Natural killer cell (primary cell): ENCODE data around the gene FRAS1. TPM values are rescaled to one million over a fixed set of nuclear protein-coding genes. Genes with fewer than 3 reads are reported as not detected.
A peak's percentile ranks its signal among the peaks of the same experiment; 100 is the strongest.

ENCODE experiments used
- ATAC-seq, 3 donors: fragments of 150-1000 bp in 2 of 3; fragments of 200-7000 bp in 1 of 3; cut with Tn5 transposase; 1 replicate in 1 of 3; 2 replicates in 2 of 3; pipeline ENCODE4 v1.10.0; 2021; ENCODE audit warnings: mild to moderate bottlenecking in 2 of 3, moderate library complexity in 2 of 3
- DNase-seq, 2 donors: peaks; one replicate each; pipeline versions ENCODE4 v3.0.0 to v3.0.0-alpha.2; 2013 to 2021; ENCODE audit warnings: mixed read lengths in 1 of 2
- H3K27ac ChIP-seq: one replicate; pipeline ENCODE4 v1.5.1; 2013; ENCODE audit warnings: mild to moderate bottlenecking, low read length
- H3K27me3 ChIP-seq: one replicate; pipeline ENCODE4 v1.6.1; 2013; ENCODE audit warnings: low read length; ENCODE audit not compliant: control insufficient read depth, insufficient read depth
- H3K36me3 ChIP-seq: one replicate; pipeline ENCODE4 v1.6.1; 2013; ENCODE audit warnings: low read length; ENCODE audit not compliant: control insufficient read depth, insufficient read depth
- H3K4me1 ChIP-seq: one replicate; pipeline ENCODE4 v1.6.1; 2013; ENCODE audit warnings: low read length; ENCODE audit not compliant: control insufficient read depth, insufficient read depth
- H3K4me3 ChIP-seq: one replicate; pipeline ENCODE4 v1.5.1; 2013; ENCODE audit warnings: low read length
- H3K9me3 ChIP-seq: one replicate; pipeline ENCODE4 v1.6.1; 2013; ENCODE audit warnings: low read length; ENCODE audit not compliant: control insufficient read depth, insufficient read depth
- H3K27ac Mint-ChIP-seq, 2 donors: one replicate each; pipeline ENCODE4 v1.8.0; 2022; ENCODE audit warnings: mild to moderate bottlenecking in 2 of 2, mixed read lengths in 2 of 2, moderate library complexity in 1 of 2
- H3K27me3 Mint-ChIP-seq, 2 donors: one replicate each; pipeline ENCODE4 v1.8.0; 2022; ENCODE audit warnings: low read depth in 2 of 2, mixed read lengths in 2 of 2
- H3K36me3 Mint-ChIP-seq: one replicate; pipeline ENCODE4 v1.8.0; 2022; ENCODE audit warnings: mixed read lengths
- H3K4me1 Mint-ChIP-seq, 2 donors: one replicate each; pipeline ENCODE4 v1.8.0; 2022; ENCODE audit warnings: mixed read lengths in 2 of 2
- H3K4me3 Mint-ChIP-seq: one replicate; pipeline ENCODE4 v1.8.0; 2022; ENCODE audit warnings: mild to moderate bottlenecking, moderate library complexity, mixed read lengths
- H3K9me3 Mint-ChIP-seq, 2 donors: one replicate each; pipeline ENCODE4 v1.8.0; 2022; ENCODE audit warnings: mixed read lengths in 2 of 2
- WGBS: methylation state at CpG from one replicate; pipeline ENCODE4 v1.1.7; 2013; ENCODE audit warnings: missing lambda C conversion rate; ENCODE audit not compliant: insufficient coverage; 5-methylcytosine and 5-hydroxymethylcytosine counted together
- intact Hi-C: fragments of 100-400 bp; cut with micrococcal nuclease; formaldehyde crosslinking; loops from one replicate; pipeline ENCODE4 v1.14.2; 2022
- total RNA-seq, 4 donors: library from RNA; stranded (reverse); fragments of 120-200 nt in 1 of 4; gene quantifications; one replicate each; pipeline versions ENCODE4 v1.2.3 to v1.2.4, GENCODE V29; 2013 to 2022
- TF ChIP-seq, protein P1 (sequence below): fragments of 200-600 bp; IDR thresholded peaks from one replicate; pipeline ENCODE4 v1.8.0; 2022; ENCODE audit warnings: antibody characterized with exemption

FRAS1 gene
- total RNA-seq, 3 donors from 2014 or later (not counting 1 experiment from before 2014, with no cell fraction given) = 0.15 to 0.31 TPM; not detected in 1

GRCh38 chr4:78592088-78592783 is 535.1 kb downstream of the FRAS1 start:
- Histone ChIP-seq H3K27me3 (no peaks in the 10 kb centered on the region), H3K27ac (no peak overlapping the region), H3K9me3 (no peaks in the 10 kb centered on the region), H3K36me3 (no peaks in the 10 kb centered on the region), H3K4me1 (no peaks in the 10 kb centered on the region), H3K4me3 (no peak overlapping the region)
- TF ChIP-seq, protein P1, sequence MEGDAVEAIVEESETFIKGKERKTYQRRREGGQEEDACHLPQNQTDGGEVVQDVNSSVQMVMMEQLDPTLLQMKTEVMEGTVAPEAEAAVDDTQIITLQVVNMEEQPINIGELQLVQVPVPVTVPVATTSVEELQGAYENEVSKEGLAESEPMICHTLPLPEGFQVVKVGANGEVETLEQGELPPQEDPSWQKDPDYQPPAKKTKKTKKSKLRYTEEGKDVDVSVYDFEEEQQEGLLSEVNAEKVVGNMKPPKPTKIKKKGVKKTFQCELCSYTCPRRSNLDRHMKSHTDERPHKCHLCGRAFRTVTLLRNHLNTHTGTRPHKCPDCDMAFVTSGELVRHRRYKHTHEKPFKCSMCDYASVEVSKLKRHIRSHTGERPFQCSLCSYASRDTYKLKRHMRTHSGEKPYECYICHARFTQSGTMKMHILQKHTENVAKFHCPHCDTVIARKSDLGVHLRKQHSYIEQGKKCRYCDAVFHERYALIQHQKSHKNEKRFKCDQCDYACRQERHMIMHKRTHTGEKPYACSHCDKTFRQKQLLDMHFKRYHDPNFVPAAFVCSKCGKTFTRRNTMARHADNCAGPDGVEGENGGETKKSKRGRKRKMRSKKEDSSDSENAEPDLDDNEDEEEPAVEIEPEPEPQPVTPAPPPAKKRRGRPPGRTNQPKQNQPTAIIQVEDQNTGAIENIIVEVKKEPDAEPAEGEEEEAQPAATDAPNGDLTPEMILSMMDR = no peak
- WGBS = 100% methylated on average over 1 of the region's 3 CpGs
- ATAC-seq (no peak), DNase-seq (peak in 1 of 2 donors; percentile 19)
- H3K27me3 Mint-ChIP-seq = no peaks in the 10 kb centered on the region
- H3K27ac Mint-ChIP-seq = no peak overlapping the region
- H3K4me1 Mint-ChIP-seq = no peaks in the 10 kb centered on the region
- no peak overlapping the region for H3K4me3 Mint-ChIP-seq
- no peaks in the 10 kb centered on the region for H3K36me3 Mint-ChIP-seq
- no peaks in the 10 kb centered on the region for H3K9me3 Mint-ChIP-seq
- intact Hi-C loops = no loop called here

Other genes with a start within 250 kb of the FRAS1 start
- 100 to 1,000 TPM; 172 to 237 (median 193) TPM for gene CNOT6L, start 238.0 kb upstream of the FRAS1 start, total RNA-seq
- gene MRPL1, start 194.5 kb upstream of the FRAS1 start, total RNA-seq = 10 to 100 TPM; 17.9 to 22.9 (median 22.9) TPM